ENCODE measurements around the gene SYNJ2. TPM values are rescaled to one million over a fixed set of nuclear protein-coding genes. Genes with fewer than 3 reads are reported as not detected.

Gene SYNJ2
- total RNA-seq, 1 experiment from 2014 or later, result 45.0 TPM

DNA sequence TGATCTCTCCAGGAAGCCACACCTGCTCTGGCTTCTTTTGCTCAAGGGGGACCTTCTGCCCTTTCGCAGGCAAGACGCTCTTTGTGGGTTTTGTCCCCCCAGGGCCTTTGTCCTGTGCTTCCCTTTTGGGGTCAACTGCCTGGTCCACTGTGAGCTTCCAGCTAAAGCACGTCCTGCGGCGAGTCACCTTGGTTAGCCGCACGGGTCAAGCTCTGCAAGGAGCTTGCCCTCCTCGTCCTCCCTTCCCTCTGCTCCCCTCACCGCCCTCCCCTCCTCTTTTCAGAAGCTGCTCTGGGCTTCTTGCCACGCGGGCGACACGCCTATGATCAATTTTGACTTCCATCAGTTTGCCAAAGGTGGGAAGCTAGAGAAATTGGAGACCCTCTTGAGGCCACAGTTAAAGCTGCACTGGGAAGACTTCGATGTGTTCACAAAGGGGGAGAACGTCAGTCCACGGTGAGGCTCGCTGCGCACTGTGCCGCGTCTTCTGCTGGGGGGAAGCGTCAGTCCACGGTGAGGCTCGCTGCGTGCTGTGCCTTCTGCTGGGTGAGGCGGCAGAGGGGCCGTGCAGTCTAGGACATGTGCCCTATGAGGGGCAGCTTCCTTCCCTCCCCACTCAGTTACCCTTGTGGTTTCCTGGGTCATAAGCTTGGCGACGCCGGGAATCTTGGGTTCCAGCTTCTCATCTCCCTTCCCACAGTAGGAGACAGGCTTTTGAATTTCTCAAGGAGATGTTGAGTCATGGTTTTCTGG, 80.2 kb downstream of the SYNJ2 start:
- Mint-ChIP-seq H3K27ac (ENCODE audit: unreplicated experiment) (no peak overlapping the region), H3K4me1 (ENCODE audit: low read depth, unreplicated experiment) (no peaks in the 10 kb centered on the region), H3K4me3 (ENCODE audit: unreplicated experiment) (no peak overlapping the region), H3K9me3 (ENCODE audit: unreplicated experiment) (no peaks in the 10 kb centered on the region), H3K36me3 (ENCODE audit: insufficient read depth, unreplicated experiment) (peaks cover 25% of the 10 kb centered on the region), H3K27me3 (ENCODE audit: insufficient read depth, unreplicated experiment) (no peaks in the 10 kb centered on the region)
- no peak for DNase-seq
- intact Hi-C loops (cut with micrococcal nuclease; ENCODE audit: unreplicated experiment), result no loop called here
- Histone ChIP-seq H3K9me3 (no peaks in the 10 kb centered on the region), H3K4me3 (ENCODE audit: low read depth, low read length) (no peak overlapping the region), H3K36me3 (ENCODE audit: control insufficient read depth, insufficient read depth, low read length) (peaks cover 5% of the 10 kb centered on the region), H3K4me1 (peaks cover 12% of the 10 kb centered on the region), H3K27me3 (replicated peaks; ENCODE audit: control insufficient read depth, insufficient read depth, low read length) (no peaks in the 10 kb centered on the region)
- ChIA-PET CTCF (no interaction called here), POLR2A (interaction anchor here (0.6 kb wide), 1 partner anchor 108 kb away, joined by 3 read pairs; no protein-coding TSS in a partner anchor)
- TF ChIP-seq, protein P1, sequence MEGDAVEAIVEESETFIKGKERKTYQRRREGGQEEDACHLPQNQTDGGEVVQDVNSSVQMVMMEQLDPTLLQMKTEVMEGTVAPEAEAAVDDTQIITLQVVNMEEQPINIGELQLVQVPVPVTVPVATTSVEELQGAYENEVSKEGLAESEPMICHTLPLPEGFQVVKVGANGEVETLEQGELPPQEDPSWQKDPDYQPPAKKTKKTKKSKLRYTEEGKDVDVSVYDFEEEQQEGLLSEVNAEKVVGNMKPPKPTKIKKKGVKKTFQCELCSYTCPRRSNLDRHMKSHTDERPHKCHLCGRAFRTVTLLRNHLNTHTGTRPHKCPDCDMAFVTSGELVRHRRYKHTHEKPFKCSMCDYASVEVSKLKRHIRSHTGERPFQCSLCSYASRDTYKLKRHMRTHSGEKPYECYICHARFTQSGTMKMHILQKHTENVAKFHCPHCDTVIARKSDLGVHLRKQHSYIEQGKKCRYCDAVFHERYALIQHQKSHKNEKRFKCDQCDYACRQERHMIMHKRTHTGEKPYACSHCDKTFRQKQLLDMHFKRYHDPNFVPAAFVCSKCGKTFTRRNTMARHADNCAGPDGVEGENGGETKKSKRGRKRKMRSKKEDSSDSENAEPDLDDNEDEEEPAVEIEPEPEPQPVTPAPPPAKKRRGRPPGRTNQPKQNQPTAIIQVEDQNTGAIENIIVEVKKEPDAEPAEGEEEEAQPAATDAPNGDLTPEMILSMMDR (IDR thresholded peaks at IDR 0.05; ENCODE audit: insufficient read depth in 1 of 2, low read depth in 1 of 2, low read length in 1 of 2, severe bottlenecking in 1 of 2, unreplicated experiment in 1 of 2), result no peak
- no TSS peak for BruUV-seq (replicated peaks)

DNA sequence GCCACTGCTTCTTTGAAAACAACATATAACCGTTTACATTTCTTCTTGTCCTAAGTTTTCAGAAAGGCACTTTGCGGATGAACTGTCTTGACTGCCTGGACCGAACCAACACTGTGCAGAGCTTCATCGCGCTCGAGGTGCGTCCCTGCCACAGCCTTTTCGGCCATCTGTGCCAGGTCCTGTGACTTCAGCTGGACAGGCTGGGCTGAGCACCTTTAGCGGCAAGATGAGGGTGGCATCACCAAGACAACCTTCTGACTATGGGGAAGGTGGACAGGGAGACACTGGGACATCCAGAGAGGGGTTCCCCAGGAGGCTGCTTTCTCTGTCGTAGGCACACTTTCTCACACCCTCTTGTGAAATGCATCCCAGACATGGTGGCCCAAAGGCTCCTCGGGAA, 82.1 kb downstream of the SYNJ2 start:
- Histone ChIP-seq H3K9me3 (no peaks in the 10 kb centered on the region), H3K36me3 (ENCODE audit: control insufficient read depth, insufficient read depth, low read length) (peaks cover 5% of the 10 kb centered on the region), H3K4me3 (ENCODE audit: low read depth, low read length) (no peak overlapping the region), H3K4me1 (peaks cover 12% of the 10 kb centered on the region), H3K27me3 (replicated peaks; ENCODE audit: control insufficient read depth, insufficient read depth, low read length) (no peaks in the 10 kb centered on the region)
- DNase-seq, result no peak
- H3K4me3 Mint-ChIP-seq (ENCODE audit: unreplicated experiment), result no peak overlapping the region
- H3K36me3 Mint-ChIP-seq (ENCODE audit: insufficient read depth, unreplicated experiment), result peaks cover 39% of the 10 kb centered on the region
- no TSS peak for BruUV-seq (replicated peaks)
- ChIA-PET POLR2A (no interaction called here), CTCF (no interaction called here)
- no peaks in the 10 kb centered on the region for H3K9me3 Mint-ChIP-seq (ENCODE audit: unreplicated experiment)
- TF ChIP-seq, protein P1 (IDR thresholded peaks at IDR 0.05; ENCODE audit: insufficient read depth in 1 of 2, low read depth in 1 of 2, low read length in 1 of 2, severe bottlenecking in 1 of 2, unreplicated experiment in 1 of 2), result no peak
- H3K27ac Mint-ChIP-seq (ENCODE audit: unreplicated experiment), result no peak overlapping the region
- intact Hi-C loops (cut with micrococcal nuclease; ENCODE audit: unreplicated experiment), result no loop called here
- H3K4me1 Mint-ChIP-seq (ENCODE audit: low read depth, unreplicated experiment), result no peaks in the 10 kb centered on the region
- no peaks in the 10 kb centered on the region for H3K27me3 Mint-ChIP-seq (ENCODE audit: insufficient read depth, unreplicated experiment)

- no peak overlapping the region for H3K27ac Mint-ChIP-seq (ENCODE audit: unreplicated experiment)
- H3K4me1 ChIP-seq, result peaks cover 9% of the 10 kb centered on the region
- no peak overlapping the region for H3K4me3 ChIP-seq (ENCODE audit: low read depth, low read length)
These were observed 83.1 kb downstream of the SYNJ2 start for GRCh38 chr6:158064725-158065251.

More at GRCh38 chr6:158064725-158065251, 83.1 kb downstream of the SYNJ2 start:
- H3K36me3 ChIP-seq (ENCODE audit: control insufficient read depth, insufficient read depth, low read length), result peaks cover 3% of the 10 kb centered on the region
- H3K36me3 Mint-ChIP-seq (ENCODE audit: insufficient read depth, unreplicated experiment), result peaks cover 40% of the 10 kb centered on the region
- POLR2A ChIA-PET, result no interaction called here
- H3K4me3 Mint-ChIP-seq (ENCODE audit: unreplicated experiment), result no peak overlapping the region
- no peaks in the 10 kb centered on the region for H3K9me3 ChIP-seq
- TF ChIP-seq, protein P1 (IDR thresholded peaks at IDR 0.05; ENCODE audit: insufficient read depth in 1 of 2, low read depth in 1 of 2, low read length in 1 of 2, severe bottlenecking in 1 of 2, unreplicated experiment in 1 of 2), result no peak
- H3K27me3 Mint-ChIP-seq (ENCODE audit: insufficient read depth, unreplicated experiment), result no peaks in the 10 kb centered on the region
- no peaks in the 10 kb centered on the region for H3K27me3 ChIP-seq (replicated peaks; ENCODE audit: control insufficient read depth, insufficient read depth, low read length)
- DNase-seq, result no peak
- CTCF ChIA-PET, result interaction anchor here (0.9 kb wide), 1 partner anchor 16 kb away, joined by 3 read pairs; no protein-coding TSS in a partner anchor
- no peaks in the 10 kb centered on the region for H3K9me3 Mint-ChIP-seq (ENCODE audit: unreplicated experiment)
- intact Hi-C loops (cut with micrococcal nuclease; ENCODE audit: unreplicated experiment), result no loop called here
- H3K4me1 Mint-ChIP-seq (ENCODE audit: low read depth, unreplicated experiment), result no peaks in the 10 kb centered on the region
- BruUV-seq (replicated peaks), result no TSS peak
